GM23338 (cell line): ENCODE results near the gene GRIK5. TPM values are rescaled to one million over a fixed set of nuclear protein-coding genes. Genes with fewer than 3 reads are reported as not detected.

Experiments
- ATAC-seq: fragments of 200-7000 bp; cut with Tn5 transposase; 3 replicates; pipeline ENCODE4 v1.9.1; 2020
- DNase-seq: peaks from one replicate; pipeline ENCODE4 v3.0.0-alpha.2; 2015; ENCODE audit warnings: low spot score
- H2AFZ ChIP-seq: fragments of 200-600 bp; sonication (generic); 2 replicates; pipeline ENCODE4 v1.8.0; 2016; ENCODE audit warnings: antibody characterized with exemption, mild to moderate bottlenecking, moderate library complexity
- H3F3A ChIP-seq: fragments of 200-600 bp; sonication (generic); replicated peaks from 2 replicates; pipeline ENCODE4 v1.8.0; 2017; ENCODE audit warnings: antibody characterized with exemption, mixed run types, low read depth
- H3K27ac ChIP-seq: fragments of 200-600 bp; sonication (generic); 2 replicates; pipeline ENCODE4 v1.6.1; 2016; ENCODE audit warnings: low read depth
- H3K27me3 ChIP-seq: fragments of 200-600 bp; sonication (generic); 2 replicates; pipeline ENCODE4 v1.8.0; 2016; ENCODE audit warnings: mild to moderate bottlenecking, mixed run types, moderate library complexity; ENCODE audit not compliant: insufficient read depth
- H3K36me3 ChIP-seq: fragments of 200-600 bp; sonication (generic); 2 replicates; pipeline ENCODE4 v1.8.0; 2016; ENCODE audit warnings: mild to moderate bottlenecking; ENCODE audit not compliant: insufficient read depth
- H3K4me1 ChIP-seq: fragments of 200-600 bp; sonication (generic); 2 replicates; pipeline ENCODE4 v1.8.0; 2016; ENCODE audit warnings: mild to moderate bottlenecking, moderate library complexity; ENCODE audit not compliant: insufficient read depth
- H3K4me2 ChIP-seq: fragments of 200-600 bp; sonication (generic); 2 replicates; pipeline ENCODE4 v1.7.1; 2017; ENCODE audit warnings: mixed run types
- H3K4me3 ChIP-seq: fragments of 200-600 bp; sonication (generic); 2 replicates; pipeline ENCODE4 v1.6.1; 2016; ENCODE audit warnings: mixed run types
- H3K79me2 ChIP-seq: fragments of 200-600 bp; sonication (generic); replicated peaks from 2 replicates; pipeline ENCODE4 v1.8.0; 2017; ENCODE audit warnings: mild to moderate bottlenecking; ENCODE audit not compliant: insufficient read depth
- H3K9me2 ChIP-seq: fragments of 200-600 bp; sonication (generic); 2 replicates; pipeline ENCODE4 v1.8.0; 2017; ENCODE audit not compliant: insufficient read depth
- H4K20me1 ChIP-seq: fragments of 200-600 bp; sonication (generic); replicated peaks from 2 replicates; pipeline ENCODE4 v1.8.0; 2017; ENCODE audit warnings: mild to moderate bottlenecking; ENCODE audit not compliant: insufficient read depth
- H3K27ac Mint-ChIP-seq: 2 replicates; pipeline ENCODE4 v1.8.0; 2020; ENCODE audit warnings: inconsistent platforms, mild to moderate bottlenecking, moderate library complexity, mixed read lengths
- H3K27me3 Mint-ChIP-seq: 3 replicates; pipeline ENCODE4 v1.8.0; 2022; ENCODE audit warnings: low read depth, mild to moderate bottlenecking, moderate library complexity, mixed read lengths, inconsistent platforms; ENCODE audit not compliant: insufficient read depth, poor library complexity
- H3K36me3 Mint-ChIP-seq: 3 replicates; pipeline ENCODE4 v1.8.0; 2021; ENCODE audit warnings: low read depth, mild to moderate bottlenecking, inconsistent platforms, moderate library complexity, mixed read lengths
- H3K4me1 Mint-ChIP-seq: 3 replicates; pipeline ENCODE4 v1.8.0; 2020; ENCODE audit warnings: mild to moderate bottlenecking, inconsistent platforms, mixed read lengths
- H3K4me3 Mint-ChIP-seq: 3 replicates; pipeline ENCODE4 v1.8.0; 2021; ENCODE audit warnings: moderate library complexity, mild to moderate bottlenecking, inconsistent platforms, mixed read lengths
- H3K9me3 Mint-ChIP-seq: 3 replicates; pipeline ENCODE4 v1.8.0; 2020; ENCODE audit warnings: moderate library complexity, mild to moderate bottlenecking, inconsistent platforms, mixed read lengths
- CREB1 ChIP-seq: fragments of 250-450 bp; sonication (Bioruptor Pico); IDR thresholded peaks from 2 replicates; pipeline ENCODE4 v1.5.0; 2020; ENCODE audit warnings: low read depth, mild to moderate bottlenecking, moderate library complexity
- CTCF ChIP-seq, 2 experiments: fragments of 200-600 bp in 1 of 2; sonication (generic) in 1 of 2; conservative IDR thresholded peaks; 2 replicates each; pipeline versions ENCODE4 v1.5.1 to v1.6.1; 2016 to 2017; ENCODE audit warnings: antibody characterized with exemption in 2 of 2, low read depth in 2 of 2, mild to moderate bottlenecking in 2 of 2, moderate library complexity in 1 of 2
- EZH2phosphoT487 ChIP-seq: fragments of 200-600 bp; sonication (generic); IDR thresholded peaks from one replicate; pipeline ENCODE4 v1.8.1; 2018; ENCODE audit warnings: antibody characterized with exemption; ENCODE audit not compliant: unreplicated experiment
- JUNB ChIP-seq: IDR thresholded peaks from one replicate; pipeline ENCODE4 v1.6.1; 2016; ENCODE audit warnings: antibody characterized with exemption; ENCODE audit not compliant: unreplicated experiment
- NANOG ChIP-seq: IDR thresholded peaks from 2 replicates; pipeline ENCODE4 v1.6.1; 2016; ENCODE audit warnings: antibody characterized with exemption, borderline replicate concordance
- POLR2AphosphoS5 ChIP-seq: IDR thresholded peaks from 2 replicates; pipeline ENCODE4 v1.6.1; 2016; ENCODE audit warnings: antibody characterized with exemption, low read depth
- STAT1 ChIP-seq: IDR thresholded peaks from one replicate; pipeline ENCODE4 v1.6.1; 2016; ENCODE audit warnings: antibody characterized with exemption; ENCODE audit not compliant: unreplicated experiment
- ZNF114 ChIP-seq: fragments of 250-450 bp; sonication (Bioruptor Pico); IDR thresholded peaks from 2 replicates; pipeline ENCODE4 v1.5.0; 2020; ENCODE audit warnings: mild to moderate bottlenecking, moderate library complexity
- ZNF462 ChIP-seq: fragments of 250-450 bp; sonication (Bioruptor Pico); IDR thresholded peaks from 2 replicates; pipeline ENCODE4 v1.5.0; 2020; ENCODE audit warnings: mild to moderate bottlenecking, moderate library complexity
- polyA plus RNA-seq: library from polyadenylated mRNA; unstranded; fragments of >200 nt; fragmentation: Nextera tagmentation; extraction: Ambion mirVana; gene quantifications from 2 replicates; pipeline ENCODE4 v1.2.1, GENCODE V29; 2016
- total RNA-seq: library from RNA; depleted of rRNA; stranded (reverse); fragments of >200 nt; shearing (Covaris generic); gene quantifications from 2 replicates; pipeline ENCODE4 v1.2.3, GENCODE V29; 2014

GRIK5 gene
- total and polyA plus RNA-seq, 2 experiments from 2014 or later = 5.1 to 42.5 TPM

GRCh38 chr19:42018503-42019193 lies 51.4 kb downstream of the GRIK5 start:
- no peak overlapping the region for H3K4me2 ChIP-seq
- H3K27ac Mint-ChIP-seq = peak overlapping the region; percentile 33; the same call in 1 of the 2 replicates
- TF ChIP-seq ZNF462 = no peak
- no peak for TF ChIP-seq EZH2phosphoT487
- no peak for TF ChIP-seq NANOG
- TF ChIP-seq CREB1 = no peak
- no peak for TF ChIP-seq CTCF (conservative IDR thresholded peaks at IDR 0.05; ENCODE audit: low read depth in 2 of 2)
- no peak for TF ChIP-seq JUNB
- no peak for TF ChIP-seq ZNF114
- no peak for TF ChIP-seq POLR2AphosphoS5
- no peak for TF ChIP-seq STAT1
- no peaks in the 10 kb centered on the region for H3K4me1 ChIP-seq
- no peaks in the 10 kb centered on the region for H3K27me3 ChIP-seq
- H3K9me2 ChIP-seq = no peaks in the 10 kb centered on the region
- no peaks in the 10 kb centered on the region for H3K79me2 ChIP-seq
- H3K36me3 Mint-ChIP-seq = peaks cover 43% of the 10 kb centered on the region
- H3K4me1 Mint-ChIP-seq = peaks cover 2% of the 10 kb centered on the region; the same call in 1 of the 3 replicates
- no peak overlapping the region for H3K27ac ChIP-seq
- H3F3A ChIP-seq = no peaks in the 10 kb centered on the region
- H4K20me1 ChIP-seq = no peaks in the 10 kb centered on the region; the same call in none of the 2 replicates
- H3K4me3 ChIP-seq = no peak overlapping the region
- H3K36me3 ChIP-seq = no peaks in the 10 kb centered on the region
- ATAC-seq (no peak), DNase-seq (no peak)
- no peaks in the 10 kb centered on the region for H3K9me3 Mint-ChIP-seq
- no peak overlapping the region for H2AFZ ChIP-seq
- H3K27me3 Mint-ChIP-seq = no peaks in the 10 kb centered on the region
- H3K4me3 Mint-ChIP-seq = no peak overlapping the region
